ENCODE data around the gene ASH1L.
"Not testable (repeated sequence)": the region's sequence is repeated elsewhere in the genome, so short reads cannot be mapped to it uniquely, and the experiment has no call there.

Gene ASH1L

DNA sequence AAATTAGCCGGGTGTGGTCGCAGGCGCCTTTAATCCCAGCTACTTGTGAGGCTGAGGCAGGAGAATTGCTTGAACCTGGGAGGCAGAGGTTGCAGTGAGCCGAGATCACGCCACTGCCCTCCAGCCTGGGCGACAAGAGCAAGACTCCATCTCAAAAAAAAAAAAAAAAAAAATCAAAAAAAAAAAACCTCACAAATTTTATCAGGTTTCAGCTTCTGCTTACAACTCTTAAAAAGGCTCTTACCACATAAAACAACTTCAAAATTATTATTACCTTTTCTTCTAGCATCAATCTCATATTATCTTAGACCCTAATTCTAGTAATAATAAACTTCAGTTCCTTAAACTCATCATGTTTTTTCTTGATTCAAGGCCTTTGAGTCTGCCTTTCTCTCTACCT, 120.2 kb downstream of the ASH1L start:
- DNase-seq (ENCODE audit: low spot score) = not testable (repeated sequence)

DNA sequence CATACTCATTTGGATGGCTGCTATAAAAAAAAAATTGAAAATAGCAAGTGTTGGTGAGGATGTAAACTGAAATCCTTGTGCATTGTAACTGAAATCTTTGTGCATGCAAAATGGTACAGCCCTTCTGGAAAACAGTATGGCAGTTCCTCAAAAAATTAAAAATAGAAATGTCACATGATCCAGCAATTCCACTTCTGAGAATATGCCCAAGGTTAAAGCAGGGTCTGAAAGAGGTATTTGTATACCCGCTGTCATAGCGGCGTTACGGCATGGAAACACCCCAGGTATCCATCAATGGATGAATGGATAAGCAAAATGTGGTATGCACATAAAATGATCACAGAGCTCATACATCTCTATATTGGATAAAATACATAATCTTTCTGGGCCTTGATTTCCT, 125.2 kb downstream of the ASH1L start:
- no peak for DNase-seq (ENCODE audit: low spot score)

GRCh38 chr1:155433831-155434389, 128.7 kb downstream of the ASH1L start:
- DNase-seq (ENCODE audit: low spot score) = not testable (repeated sequence)

DNA sequence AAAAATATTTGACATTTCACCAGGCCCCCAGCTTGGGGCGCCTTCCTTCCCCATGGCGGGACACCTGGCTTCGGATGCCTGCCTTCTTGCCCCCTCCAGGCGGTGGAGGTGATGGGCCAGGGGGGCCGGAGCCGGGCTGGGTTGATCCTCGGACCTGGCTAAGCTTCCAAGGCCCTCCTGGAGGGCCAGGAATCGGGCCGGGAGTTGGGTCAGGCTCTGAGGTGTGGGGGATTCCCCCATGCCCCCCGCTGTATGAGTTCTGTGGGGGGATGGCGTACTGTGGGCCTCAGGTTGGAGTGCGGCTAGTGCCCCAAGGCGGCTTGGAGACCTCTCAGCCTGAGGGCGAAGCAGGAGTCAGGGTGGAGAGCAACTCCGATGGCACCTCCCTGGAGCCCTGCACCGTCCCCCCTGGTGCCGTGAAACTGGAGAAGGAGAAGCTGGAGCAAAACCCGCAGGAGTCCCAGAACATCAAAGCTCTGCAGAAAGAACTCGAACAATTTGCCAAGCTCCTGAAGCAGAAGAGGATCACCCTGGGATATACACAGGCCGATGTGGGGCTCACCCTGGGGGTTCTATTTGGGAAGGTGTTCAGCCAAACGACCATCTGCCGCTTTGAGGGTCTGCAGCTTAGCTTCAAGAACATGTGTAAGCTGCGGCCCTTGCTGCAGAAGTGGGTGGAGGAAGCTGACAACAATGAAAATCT, 129.3 kb downstream of the ASH1L start:
- DNase-seq (ENCODE audit: low spot score) = not testable (repeated sequence)

DNA sequence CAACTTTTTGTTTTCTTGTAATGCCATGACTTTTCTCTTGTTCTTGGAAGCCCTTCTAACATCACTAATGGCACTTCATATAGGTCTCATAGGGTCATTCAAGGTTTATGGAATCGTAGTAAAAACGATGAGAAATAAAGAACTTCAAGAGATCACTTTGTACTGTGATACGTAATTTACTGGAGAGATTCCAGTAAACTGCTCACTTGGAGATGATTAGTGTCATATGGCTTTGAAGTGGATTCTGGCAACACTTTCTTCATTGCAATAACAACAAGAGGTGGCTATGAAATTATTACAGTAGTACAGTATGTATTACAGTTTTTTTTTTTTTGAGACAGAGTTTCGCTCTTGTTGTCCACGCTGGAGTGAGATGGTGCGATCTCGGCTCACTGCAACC, 138.5 kb downstream of the ASH1L start:
- DNase-seq (ENCODE audit: low spot score) = no peak

- DNase-seq (ENCODE audit: low spot score) = no peak
These were observed 141.8 kb downstream of the ASH1L start for GRCh38 chr1:155420788-155421187.

- not testable (repeated sequence) for DNase-seq (ENCODE audit: low spot score)
These were observed 150.8 kb downstream of the ASH1L start for GRCh38 chr1:155411840-155412239.

DNA sequence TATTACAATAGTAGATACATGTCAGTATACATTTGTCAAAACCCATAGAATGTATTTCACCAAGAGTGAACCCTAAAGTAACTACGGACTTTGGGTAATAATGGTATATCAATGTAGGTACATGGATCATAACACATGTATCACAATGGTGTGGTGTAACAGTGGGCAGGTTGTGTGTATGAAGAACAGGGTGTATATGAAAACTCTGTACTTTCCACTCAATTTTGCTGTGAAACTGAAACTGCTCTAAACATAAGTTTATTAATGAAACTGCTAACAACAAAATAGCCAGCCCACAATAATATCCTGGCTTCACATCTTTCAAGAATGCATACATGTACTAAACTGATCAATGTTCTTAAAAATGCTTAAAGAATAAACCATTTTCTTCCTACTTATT, 151.7 kb downstream of the ASH1L start:
- DNase-seq (ENCODE audit: low spot score) = no peak

DNA sequence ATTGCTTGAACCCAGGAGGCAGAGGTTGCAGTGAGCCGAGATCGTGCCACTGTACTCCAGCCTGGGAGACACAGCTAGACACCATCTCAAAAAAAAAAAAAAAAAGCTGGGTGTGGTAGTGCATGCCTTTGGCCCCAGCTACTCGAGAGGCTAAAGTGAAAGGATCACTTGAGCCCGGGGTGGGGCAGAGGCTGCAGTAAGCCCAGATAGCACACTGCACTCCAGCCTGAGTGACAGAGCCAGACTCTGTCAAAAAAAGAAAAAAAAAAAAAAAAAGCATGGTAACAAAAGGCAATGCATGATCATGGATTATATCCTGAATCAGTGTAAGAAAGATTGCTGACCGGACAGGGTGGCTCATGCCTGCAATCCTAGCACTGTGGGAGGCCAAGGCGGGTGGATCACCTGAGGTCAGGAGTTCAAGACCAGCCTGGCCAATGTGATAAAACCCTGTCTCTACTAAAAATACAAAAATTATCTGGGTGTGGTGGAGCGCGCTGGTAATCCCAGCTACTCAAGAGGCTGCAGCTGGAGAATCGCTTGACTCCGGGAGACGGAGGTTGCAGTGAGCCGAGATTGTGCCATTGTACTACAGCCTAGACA, 165.6 kb downstream of the ASH1L start:
- DNase-seq (ENCODE audit: low spot score) = no peak

DNA sequence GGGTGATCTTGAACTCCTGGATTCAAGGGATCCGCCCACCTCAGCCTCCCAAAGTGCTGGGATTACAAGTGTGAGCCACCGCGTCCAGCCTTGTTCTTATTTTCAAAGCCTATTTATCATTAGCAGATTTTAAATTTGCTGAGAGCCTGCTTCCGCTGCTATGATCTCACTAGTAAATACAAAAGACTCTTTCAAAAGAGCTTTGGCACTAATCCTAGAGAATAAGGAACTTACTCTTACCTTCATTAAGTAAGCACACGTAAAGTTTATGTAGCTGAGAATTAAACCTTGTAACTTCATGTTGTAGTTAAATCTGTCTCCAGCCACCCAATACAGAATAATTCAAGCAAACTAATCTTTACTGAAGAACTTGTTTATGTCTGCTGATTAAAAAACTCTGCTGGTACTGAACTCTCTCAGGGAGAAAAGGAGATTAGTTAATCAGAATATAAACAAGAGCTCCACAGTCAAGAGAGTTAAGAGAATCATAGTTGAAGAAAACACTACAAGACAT, 169.6 kb downstream of the ASH1L start:
- DNase-seq (ENCODE audit: low spot score) = no peak

DNA sequence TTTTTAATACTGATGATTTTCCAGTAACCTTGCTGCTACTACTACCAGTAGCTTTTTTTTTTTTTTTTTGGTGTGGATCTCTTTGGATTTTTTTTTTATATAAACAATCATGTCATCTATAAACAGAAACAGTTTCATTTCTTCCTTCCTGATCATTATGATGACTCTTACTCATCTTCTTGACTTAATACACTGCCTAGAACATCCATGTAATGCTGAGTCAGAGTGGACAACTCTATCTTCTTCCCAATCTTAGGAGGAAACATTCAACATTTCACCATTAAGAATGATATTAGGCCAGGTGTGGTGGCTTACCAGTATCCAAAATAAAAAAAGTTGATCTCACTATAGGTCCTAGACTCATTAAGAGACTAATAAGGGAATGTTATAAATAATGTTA, 172.8 kb downstream of the ASH1L start:
- no peak for DNase-seq (ENCODE audit: low spot score)

DNA sequence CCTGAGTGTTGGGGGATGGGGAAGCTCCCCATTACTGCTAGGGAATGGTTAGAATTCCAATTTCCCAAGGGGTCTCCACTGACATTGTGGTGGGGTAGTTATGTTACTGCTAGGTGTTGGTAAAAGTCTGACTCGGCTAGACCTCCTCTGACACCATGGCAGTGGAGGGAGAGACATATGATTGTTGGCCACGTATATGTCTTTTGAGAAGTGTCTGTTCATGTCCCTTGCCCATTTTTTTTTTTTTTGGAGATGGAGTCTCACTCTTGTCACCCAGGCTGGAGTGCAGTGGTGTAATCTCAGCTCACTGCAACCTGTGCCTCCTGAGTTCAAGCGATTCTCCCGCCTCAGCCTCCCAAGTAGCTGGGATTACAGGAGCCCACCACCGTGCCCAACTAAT, 176.8 kb downstream of the ASH1L start:
- DNase-seq (ENCODE audit: low spot score) = not testable (repeated sequence)

DNA sequence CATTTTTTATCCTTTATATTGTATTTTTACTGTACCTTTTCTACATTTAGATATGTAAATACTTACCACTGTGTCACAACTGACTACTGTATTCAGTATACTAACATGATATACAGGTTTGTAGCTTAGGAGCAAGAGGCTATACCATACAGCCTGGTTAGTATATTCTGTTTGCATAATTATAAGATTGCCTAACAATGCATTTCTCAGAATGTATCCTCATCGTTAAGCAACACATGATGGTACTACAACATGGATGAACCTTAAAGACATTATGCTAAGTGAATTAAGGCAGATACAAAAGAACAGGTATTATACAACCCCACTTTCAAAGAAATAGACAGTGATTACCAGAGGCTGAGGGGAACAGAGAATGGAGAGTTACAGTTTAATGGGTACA, 179.2 kb downstream of the ASH1L start:
- no peak for DNase-seq (ENCODE audit: low spot score)

GRCh38 chr1:155379631-155380090, 182.9 kb downstream of the ASH1L start:
- peak; percentile 12 for DNase-seq (ENCODE audit: low spot score)

- no peak for DNase-seq (ENCODE audit: low spot score)
These were observed 183.4 kb downstream of the ASH1L start for GRCh38 chr1:155379180-155379579.

GRCh38 chr1:155360051-155360450, 202.6 kb downstream of the ASH1L start:
- no peak for DNase-seq (ENCODE audit: low spot score)

- no peak for DNase-seq (ENCODE audit: low spot score)
These were observed 210.0 kb downstream of the ASH1L start for GRCh38 chr1:155352631-155353030.

DNA sequence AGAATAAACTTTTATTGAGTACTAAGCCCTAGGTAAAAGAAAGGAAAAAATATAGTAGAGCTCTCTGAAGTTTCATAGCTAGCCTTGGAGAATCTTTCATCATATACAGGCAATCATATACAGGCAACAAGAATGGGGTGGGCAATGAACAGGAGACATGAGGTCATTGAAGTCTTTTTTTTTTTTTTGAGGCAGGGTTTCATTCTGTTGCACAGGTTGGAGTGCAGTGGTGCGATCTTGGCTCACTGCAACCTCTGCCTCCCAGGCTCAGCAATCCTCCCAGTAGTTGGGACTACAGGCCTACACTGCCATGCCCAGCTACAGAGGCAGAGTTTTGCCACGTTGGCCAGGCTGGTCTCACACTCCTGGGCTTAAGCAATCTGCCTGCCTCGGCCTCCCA, 219.8 kb downstream of the ASH1L start:
- DNase-seq (ENCODE audit: low spot score) = no peak

DNA sequence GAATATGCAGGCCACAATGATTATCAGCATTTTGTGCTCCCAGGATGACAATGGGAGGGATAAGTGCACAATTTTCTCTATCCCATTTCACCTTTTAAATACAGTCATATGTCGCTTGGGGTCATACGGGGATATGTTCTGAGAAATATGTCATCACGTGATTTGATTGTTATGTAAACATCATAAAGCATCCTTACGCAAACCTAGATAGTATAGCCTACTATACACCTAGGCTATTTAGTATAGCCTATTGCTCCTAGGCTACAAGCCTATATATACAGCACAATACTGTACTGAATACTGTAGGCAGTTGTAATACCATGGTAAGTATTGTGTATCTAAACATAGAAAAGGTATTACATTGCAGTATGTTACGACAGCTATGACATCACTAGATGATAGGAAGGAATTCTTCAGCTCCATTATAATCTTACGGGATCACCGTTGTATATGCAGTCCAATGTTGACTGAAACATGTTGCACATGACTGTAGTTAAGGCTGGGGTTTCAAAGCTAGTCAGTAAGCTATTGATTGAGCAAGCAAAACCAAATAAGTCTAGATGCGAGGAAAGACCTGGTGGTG, 223.0 kb downstream of the ASH1L start:
- no peak for DNase-seq (ENCODE audit: low spot score)

- no peak for DNase-seq (ENCODE audit: low spot score)
These were observed 227.6 kb downstream of the ASH1L start for GRCh38 chr1:155334962-155335361.

- no peak for DNase-seq (ENCODE audit: low spot score)
These were observed 232.5 kb downstream of the ASH1L start for GRCh38 chr1:155329980-155330598.

- DNase-seq (ENCODE audit: low spot score) = not testable (repeated sequence)
These were observed 233.7 kb downstream of the ASH1L start for GRCh38 chr1:155328856-155329255.
